SK-N-MC (cell line): Measurements from ENCODE around the gene HINFP.

Source experiments
- EZH2 ChIP-seq: fragments of 200-600 bp; sonication (generic); IDR thresholded peaks from one replicate; pipeline ENCODE4 v1.6.1; 2017; ENCODE audit warnings: antibody characterized with exemption
- FOXP2 ChIP-seq: optimal IDR thresholded peaks from 2 replicates; pipeline ENCODE3; 2011; ENCODE audit warnings: mild to moderate bottlenecking, moderate library complexity; ENCODE audit not compliant: insufficient read depth; ENCODE audit errors: extremely low read length, control extremely low read depth
- POLR2AphosphoS5 ChIP-seq: IDR thresholded peaks from 2 replicates; pipeline ENCODE4 v1.6.1; 2012; ENCODE audit warnings: mild to moderate bottlenecking, low read depth, low read length, borderline replicate concordance

DNA sequence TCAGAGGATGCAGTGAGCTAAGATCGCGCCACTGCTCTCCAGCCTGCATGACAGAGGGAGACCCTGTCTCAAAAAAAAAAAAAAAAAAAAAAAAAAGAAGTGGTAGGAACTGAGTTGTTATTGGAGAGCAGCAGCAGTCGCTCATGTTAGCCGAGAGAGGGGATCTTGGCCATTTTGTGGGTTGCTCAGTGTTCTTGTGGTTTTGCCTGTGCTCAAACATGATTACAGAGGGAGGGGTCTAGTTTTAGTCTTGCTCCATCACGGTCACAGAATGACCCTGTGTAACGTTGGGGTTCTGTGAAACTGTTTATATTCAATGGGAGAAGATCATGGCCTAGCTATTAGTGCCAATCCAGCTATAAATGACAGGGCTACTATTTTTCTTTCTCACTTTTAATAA lies 21.7 kb upstream of the HINFP start:
- no peak for TF ChIP-seq EZH2
- TF ChIP-seq POLR2AphosphoS5 = no peak
- TF ChIP-seq FOXP2 = no peak
